Raji (cell line): ENCODE measurements around the gene BAHCC1.

Experiments
- POLR2A ChIP-seq: IDR thresholded peaks from 2 replicates; pipeline ENCODE4 v1.6.1; 2011; ENCODE audit warnings: low read depth, low read length, control low read depth; ENCODE audit not compliant: insufficient read depth

Gene BAHCC1

GRCh38 chr17:81419886-81420768 lies 24.9 kb downstream of the BAHCC1 start:
- no peak for TF ChIP-seq POLR2A

GRCh38 chr17:81420769-81421462 lies 25.7 kb downstream of the BAHCC1 start:
- no peak for TF ChIP-seq POLR2A

- no peak for TF ChIP-seq POLR2A
Observed at GRCh38 chr17:81422776-81423697, 27.8 kb downstream of the BAHCC1 start.

- no peak for TF ChIP-seq POLR2A
Observed at GRCh38 chr17:81423698-81424071, 28.4 kb downstream of the BAHCC1 start.

- TF ChIP-seq POLR2A = no peak
Observed at GRCh38 chr17:81424151-81425017, 29.1 kb downstream of the BAHCC1 start.

GRCh38 chr17:81426393-81427172 lies 31.3 kb downstream of the BAHCC1 start:
- no peak for TF ChIP-seq POLR2A

- TF ChIP-seq POLR2A = no peak
Observed at GRCh38 chr17:81427173-81428120, 32.2 kb downstream of the BAHCC1 start.

GRCh38 chr17:81428121-81428515 lies 32.9 kb downstream of the BAHCC1 start:
- no peak for TF ChIP-seq POLR2A

GRCh38 chr17:81428516-81428915 lies 33.3 kb downstream of the BAHCC1 start:
- TF ChIP-seq POLR2A = no peak

- TF ChIP-seq POLR2A = no peak
Observed at GRCh38 chr17:81428948-81429774, 33.9 kb downstream of the BAHCC1 start.

GRCh38 chr17:81429821-81430551 lies 34.7 kb downstream of the BAHCC1 start:
- TF ChIP-seq POLR2A = no peak
